Right lobe of liver (tissue), 6 donors: ENCODE data around the gene PRPF6. TPM values are rescaled to one million over a fixed set of nuclear protein-coding genes. Genes with fewer than 3 reads are reported as not detected.
"Not testable (repeated sequence)": the region's sequence is repeated elsewhere in the genome, so short reads cannot be mapped to it uniquely, and the experiment has no call there.

Source experiments
- ATAC-seq, 4 donors: fragments of 200-7000 bp; cut with Tn5 transposase; one replicate each; pipeline ENCODE4 v1.9.1; 2020; ENCODE audit warnings: mild to moderate bottlenecking in 4 of 4, moderate library complexity in 4 of 4
- DNase-seq, 3 donors: peaks; one replicate each; pipeline ENCODE4 v3.0.0-alpha.2; 2020
- H3K27ac ChIP-seq, 3 donors: fragments of 200-600 bp; one replicate each; pipeline ENCODE4 v1.8.0; 2022
- H3K27me3 ChIP-seq, 2 donors: fragments of 200-600 bp; one replicate each; pipeline ENCODE4 v1.8.0; 2022
- H3K36me3 ChIP-seq, 4 donors: fragments of 200-600 bp; sonication (generic) in 1 of 4; one replicate each; pipeline versions ENCODE4 v1.5.1 to v1.8.0; 2017 to 2022; ENCODE audit warnings: control low read depth in 1 of 4
- H3K4me1 ChIP-seq, 4 donors: fragments of 200-600 bp; sonication (generic) in 1 of 4; one replicate each; pipeline versions ENCODE4 v1.5.1 to v1.8.0; 2017 to 2022; ENCODE audit warnings: control low read depth in 1 of 4
- H3K4me3 ChIP-seq, 3 donors: fragments of 200-600 bp; one replicate each; pipeline ENCODE4 v1.8.0; 2022
- H3K9me3 ChIP-seq, 4 donors: fragments of 200-600 bp; sonication (generic) in 1 of 4; one replicate each; pipeline versions ENCODE4 v1.5.1 to v1.8.0; 2017 to 2022; ENCODE audit warnings: control low read depth in 1 of 4
- CTCF ChIP-seq, 4 donors: fragments of 200-600 bp in 3 of 4; fragments of 450-650 bp in 1 of 4; IDR thresholded peaks; one replicate each; pipeline versions ENCODE4 v1.5.1 to v1.8.0; 2016 to 2022; ENCODE audit warnings: antibody characterized with exemption in 4 of 4, mild to moderate bottlenecking in 2 of 4
- POLR2A ChIP-seq: fragments of 450-650 bp; IDR thresholded peaks from one replicate; pipeline ENCODE4 v1.6.1; 2017; ENCODE audit warnings: antibody characterized with exemption, mild to moderate bottlenecking
- WGBS: methylation state at CpG from one replicate; pipeline ENCODE4 v1.1.6; 2018; ENCODE audit warnings: low coverage, low lambda C conversion rate; ENCODE audit not compliant: insufficient coverage; ENCODE audit errors: missing lambda C conversion rate; 5-methylcytosine and 5-hydroxymethylcytosine counted together
- intact Hi-C, 2 donors: fragments of 100-400 bp; cut with DNase I; formaldehyde crosslinking; loops; one replicate each; pipeline versions ENCODE4 v1.11.2 to v1.14.1; 2022
- total RNA-seq, 6 experiments: library from RNA; depleted of rRNA in 2 of 6; stranded (reverse); fragments of >200 nt in 2 of 6; fragmentation: NEBNext Ultra II Directional in 3 of 6; extraction: Animal tissue kit (Norgen Biotek cat#: 25700) in 3 of 6; gene quantifications; one replicate each; pipeline versions ENCODE4 v1.1.0 to v1.2.4, GENCODE V29; 2016 to 2023
- donor health status: DM: no; HTN: yes; CAD: no.
- donor health status: DM: no; HTN: no; CAD: no.
- donor health status: DM: no; HTN: no; CAD: no.
- donor health status: DM: no; HTN: yes; CAD: no.
- donor health status: DM: no; HTN: yes; CAD: no.

The PRPF6 gene
- total RNA-seq, 6 experiments from 2014 or later, result 21.7 to 28.9 (median 24.4) TPM

- H3K4me1 ChIP-seq, result peaks cover 0 to 21% (median 7%) of the 10 kb centered on the region in 4 donors
- H3K27me3 ChIP-seq, result no peaks in the 10 kb centered on the region
- intact Hi-C loops, result loop anchor here (10.0 kb wide), 2 partner anchors 425 to 435 kb away; partner anchors contain the start of genes PTK6 (in 1 of the 2) and SRMS (in 1 of the 2)
- TF ChIP-seq POLR2A (no peak), CTCF (IDR thresholded peaks at IDR 0.05) (no peak)
- H3K36me3 ChIP-seq, result peaks cover 0 to 16% (median 9%) of the 10 kb centered on the region in 4 donors
- ATAC-seq (peak; percentile 27 to 44 (median 42)), DNase-seq (peak; percentile 77 to 79 (median 79))
- 0% methylated on average over 3 of the region's 73 CpGs for WGBS
- H3K27ac ChIP-seq, result peak within 1 kb of the TSS; percentile 38 to 74 (median 50)
- no peaks in the 10 kb centered on the region for H3K9me3 ChIP-seq
- H3K4me3 ChIP-seq, result peak within 1 kb of the TSS; percentile 65 to 80 (median 73)
Measured at GRCh38 chr20:63969838-63970713, 10.9 kb upstream of the PRPF6 start, which contains the start of gene ZNF512B. Gene ZNF512B, minus strand, starts transcription at chr20:63969930. Its CDS starts 1,980 bp downstream, at chr20:63967950.

GRCh38 chr20:63970714-63971431 lies 10.1 kb upstream of the PRPF6 start:
- no peak for ATAC-seq
- intact Hi-C loops, result loop anchor here (10.0 kb wide), 2 partner anchors 426 to 436 kb away; partner anchors contain the start of genes PTK6 (in 1 of the 2) and SRMS (in 1 of the 2)
- DNase-seq, result no peak
- Histone ChIP-seq H3K36me3 (peaks cover 0 to 16% (median 9%) of the 10 kb centered on the region in 4 donors), H3K9me3 (no peaks in the 10 kb centered on the region), H3K27me3 (no peaks in the 10 kb centered on the region), H3K4me3 (no peak overlapping the region), H3K27ac (no peak overlapping the region), H3K4me1 (peaks cover 0 to 21% (median 7%) of the 10 kb centered on the region in 4 donors)
- whole genome bisulfite sequencing, result 92% methylated on average over 5 of the region's 5 CpGs
- TF ChIP-seq CTCF (IDR thresholded peaks at IDR 0.05) (no peak), POLR2A (no peak)

- not testable (repeated sequence) for H3K4me3 ChIP-seq, H3K27ac ChIP-seq, DNase-seq, H3K9me3 ChIP-seq, H3K27me3 ChIP-seq, ATAC-seq
- peaks cover 0 to 21% (median 7%) of the 10 kb centered on the region in 4 donors for H3K4me1 ChIP-seq
- peaks cover 0 to 10% (median 4%) of the 10 kb centered on the region in 4 donors for H3K36me3 ChIP-seq
- 72% methylated on average over 10 of the region's 10 CpGs for WGBS
- intact Hi-C loops, result loop anchor here (10.0 kb wide), 2 partner anchors 427 to 437 kb away; partner anchors contain the start of genes PTK6 (in 1 of the 2) and SRMS (in 1 of the 2)
Measured at GRCh38 chr20:63971960-63972311, 9.0 kb upstream of the PRPF6 start.

GRCh38 chr20:63972312-63973159 lies 8.4 kb upstream of the PRPF6 start:
- TF ChIP-seq CTCF (IDR thresholded peaks at IDR 0.05) (no peak), POLR2A (no peak)
- no peak overlapping the region for H3K27ac ChIP-seq
- H3K9me3 ChIP-seq, result no peaks in the 10 kb centered on the region
- 12% methylated on average over 5 of the region's 18 CpGs for WGBS
- H3K4me3 ChIP-seq, result no peak overlapping the region
- intact Hi-C loops, result loop anchor here (10.0 kb wide), 2 partner anchors 428 to 438 kb away; partner anchors contain the start of genes PTK6 (in 1 of the 2) and SRMS (in 1 of the 2)
- peak in 3 of 4 donors; percentile 0 to 33 (median 26) for ATAC-seq
- DNase-seq, result peak; percentile 40 to 54 (median 49)
- peaks cover 0 to 21% (median 7%) of the 10 kb centered on the region in 4 donors for H3K4me1 ChIP-seq
- no peaks in the 10 kb centered on the region for H3K27me3 ChIP-seq
- peaks cover 0 to 5% (median 1%) of the 10 kb centered on the region in 4 donors for H3K36me3 ChIP-seq
